SH-SY5Y (cell line): ENCODE data around the gene TUBG1.

Experiments used
- GATA2 ChIP-seq: IDR thresholded peaks from 2 replicates; pipeline ENCODE4 v1.6.1; 2011; ENCODE audit warnings: mild to moderate bottlenecking, low read depth, low read length
- GATA3 ChIP-seq: IDR thresholded peaks from 2 replicates; pipeline ENCODE4 v1.6.1; 2011; ENCODE audit warnings: low read depth, mild to moderate bottlenecking, low read length, moderate library complexity

DNA sequence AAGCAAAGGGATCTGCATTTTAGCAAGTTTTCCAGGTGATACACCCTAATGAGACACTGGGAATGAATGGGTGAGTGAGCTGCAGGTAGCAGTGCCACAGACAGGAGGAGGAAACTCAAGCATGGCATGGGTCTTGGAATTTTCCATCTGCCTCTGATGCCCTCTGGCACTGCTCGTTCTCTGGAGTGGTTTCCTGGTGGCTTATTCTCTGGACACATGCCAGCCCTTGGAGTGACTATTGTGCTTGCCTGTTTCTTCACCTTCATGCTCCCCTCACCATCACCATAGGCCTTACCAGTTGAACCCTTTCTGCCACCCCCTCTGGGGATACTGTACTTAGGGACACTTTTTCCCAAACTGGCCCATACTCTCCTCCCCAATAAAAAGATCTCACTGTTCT is 45.9 kb upstream of the TUBG1 start:
- TF ChIP-seq GATA2 = no peak
- TF ChIP-seq GATA3 = no peak
